ENCODE measurements around the gene OGDH.

- TF ChIP-seq CTCF (IDR thresholded peaks at IDR 0.05; ENCODE audit: low read length) (no peak), EZH2 (IDR thresholded peaks at IDR 0.05; ENCODE audit: borderline replicate concordance, low read length) (no peak)
Observed at GRCh38 chr7:44664780-44665461, 58.5 kb downstream of the OGDH start.

All from OCI-LY1 (cell line).